ENCODE measurements around the gene RNF5.

The RNF5 gene

DNA sequence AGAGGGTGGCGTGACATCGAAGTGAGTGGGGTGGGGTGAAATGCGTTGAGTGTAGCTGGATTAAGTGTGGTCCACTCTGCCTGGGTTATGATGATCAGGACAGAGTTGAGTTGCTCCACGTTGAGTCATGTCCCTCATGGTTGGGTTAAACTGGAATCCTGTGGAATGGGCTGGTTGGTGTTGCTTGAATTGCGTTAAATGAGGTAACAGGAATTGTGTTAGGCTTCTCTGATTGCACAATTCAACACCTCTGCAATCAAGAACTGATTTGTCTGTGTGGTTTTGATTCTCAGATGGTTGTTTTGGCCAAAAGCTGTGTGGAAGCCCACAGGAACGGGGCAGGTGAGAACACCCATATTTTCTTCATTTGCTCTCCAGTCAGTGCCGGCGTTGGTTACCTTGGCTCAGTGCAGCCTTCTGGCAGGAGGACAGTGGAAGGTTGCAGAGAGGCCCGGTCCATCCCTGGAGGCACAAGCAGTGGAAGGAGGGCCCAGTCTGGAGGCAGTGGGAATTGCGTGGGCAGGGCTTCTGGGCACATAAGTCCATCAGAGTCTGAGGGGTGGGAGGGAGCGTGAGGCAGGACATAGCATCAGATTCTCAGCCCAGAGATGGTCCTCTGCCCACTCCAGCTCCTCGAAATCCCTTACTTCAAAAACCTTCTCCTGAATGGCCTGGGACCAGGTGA, 34.0 kb downstream of the RNF5 start:
- DNase-seq, result no peak

DNA sequence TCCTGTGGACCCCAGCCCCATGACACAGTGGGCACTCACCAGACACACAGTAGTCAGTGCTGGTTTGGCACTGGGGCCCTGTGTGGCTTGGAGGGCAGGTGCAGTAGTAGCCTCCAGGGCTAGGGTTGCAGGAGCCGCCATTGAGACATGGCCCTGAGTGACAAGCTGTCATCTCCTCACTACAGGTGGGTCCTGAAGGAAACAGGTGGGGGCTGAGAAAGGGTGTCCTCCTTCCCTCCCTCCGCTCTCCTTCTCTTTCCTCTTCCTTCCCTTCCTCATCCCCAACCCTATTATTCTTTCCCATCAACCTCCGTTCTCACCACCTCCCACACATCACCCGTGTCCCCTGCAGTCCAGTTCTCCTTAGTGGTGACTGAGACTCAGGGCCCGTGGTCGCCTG, 35.4 kb downstream of the RNF5 start:
- DNase-seq, result no peak

DNA sequence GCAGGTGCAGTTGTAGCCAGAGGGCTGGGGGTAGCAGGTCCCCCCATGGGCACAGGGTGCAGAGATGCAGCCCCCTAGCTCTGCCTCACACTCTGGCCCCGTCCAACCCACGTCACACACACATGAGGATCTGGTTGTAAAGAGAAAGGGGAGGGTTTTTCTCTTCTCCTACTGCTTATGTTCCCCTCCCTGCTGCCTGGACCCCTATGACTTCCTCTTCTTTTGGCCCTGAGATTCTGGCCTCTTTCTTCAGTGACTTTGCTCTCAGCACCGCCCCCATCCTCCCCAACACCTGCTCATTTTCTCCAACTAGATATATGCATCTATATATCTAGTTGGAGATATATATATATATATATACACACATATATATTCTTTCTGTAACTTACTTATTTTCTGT, 35.9 kb downstream of the RNF5 start:
- DNase-seq, result no peak

DNA sequence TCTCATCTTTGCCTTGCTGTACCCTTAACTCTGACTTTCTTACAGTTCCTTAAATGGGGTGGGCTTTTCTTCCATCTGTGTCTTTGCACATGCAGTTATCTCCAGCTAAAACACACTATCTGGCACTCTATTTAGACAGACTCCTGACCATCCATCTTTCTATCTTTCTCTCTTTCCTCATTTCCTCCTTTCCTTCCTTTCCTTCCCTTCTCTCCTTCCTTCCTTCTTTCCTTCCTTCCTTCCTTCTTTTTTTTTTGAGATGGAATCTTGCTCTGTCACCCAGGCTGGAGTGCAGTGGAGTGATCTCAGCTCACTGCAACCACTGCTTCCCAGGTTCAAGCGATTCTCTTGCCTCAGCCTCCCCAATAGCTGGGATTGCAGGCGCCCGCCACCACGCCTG, 37.4 kb downstream of the RNF5 start:
- no peak for DNase-seq

DNA sequence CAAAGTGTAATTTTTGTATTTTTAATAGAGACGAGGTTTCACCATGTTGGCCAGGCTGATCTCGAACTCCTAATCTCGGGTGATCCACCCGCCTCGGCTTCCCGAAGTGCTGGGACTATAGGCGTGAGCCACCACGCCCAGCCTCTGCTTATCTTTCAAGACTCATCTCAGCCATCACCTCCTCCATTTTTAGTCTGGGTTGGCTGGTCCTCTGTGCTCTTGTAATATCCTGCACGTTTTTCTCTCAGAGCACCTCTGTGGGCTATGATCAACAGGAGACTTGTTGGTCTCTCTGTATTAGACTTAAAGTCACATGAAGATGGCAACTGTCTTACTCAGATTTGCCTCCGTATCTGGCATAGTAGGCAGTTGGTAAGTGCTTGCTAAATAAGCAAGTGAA, 38.1 kb downstream of the RNF5 start:
- no peak for DNase-seq

DNA sequence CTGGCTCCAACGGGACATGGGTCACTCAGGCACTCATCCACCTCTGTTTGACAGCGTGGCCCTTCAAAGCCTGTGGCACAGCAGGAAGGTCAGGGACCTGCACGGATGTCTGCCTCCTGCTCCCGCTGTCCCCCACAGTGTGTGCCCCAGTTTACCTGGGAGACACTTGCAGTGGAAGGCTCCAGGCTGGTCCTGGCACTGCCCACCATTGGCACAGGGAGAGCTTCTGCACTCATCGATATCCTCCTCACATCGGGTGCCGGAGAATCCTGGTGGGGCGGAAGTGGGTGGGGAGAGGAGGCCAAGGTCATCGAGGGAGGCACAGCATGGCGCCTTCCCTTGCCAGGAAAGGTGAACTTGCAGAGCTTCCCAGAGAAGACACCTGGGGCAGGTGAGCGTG, 38.8 kb downstream of the RNF5 start:
- DNase-seq, result no peak

DNA sequence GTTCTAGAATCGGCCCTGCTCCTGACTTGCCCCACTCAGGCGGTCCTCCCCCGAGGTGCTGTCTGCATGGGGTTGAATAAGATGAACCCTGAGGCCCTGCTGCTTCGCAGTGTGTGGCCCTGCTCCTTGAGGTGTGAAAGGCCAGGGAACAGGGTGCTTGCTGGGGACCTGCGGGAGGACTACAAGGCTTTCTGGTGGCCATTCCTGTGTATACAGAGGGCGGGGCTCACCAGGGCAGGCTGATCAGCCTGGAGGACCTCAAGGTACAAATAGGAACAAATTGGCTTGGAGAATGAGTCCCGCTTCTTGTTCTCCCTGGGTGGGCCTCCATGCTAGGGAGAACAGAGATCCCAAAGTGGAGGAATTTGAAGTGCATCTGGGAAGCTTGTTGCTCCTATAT, 40.0 kb downstream of the RNF5 start:
- DNase-seq, result no peak

DNA sequence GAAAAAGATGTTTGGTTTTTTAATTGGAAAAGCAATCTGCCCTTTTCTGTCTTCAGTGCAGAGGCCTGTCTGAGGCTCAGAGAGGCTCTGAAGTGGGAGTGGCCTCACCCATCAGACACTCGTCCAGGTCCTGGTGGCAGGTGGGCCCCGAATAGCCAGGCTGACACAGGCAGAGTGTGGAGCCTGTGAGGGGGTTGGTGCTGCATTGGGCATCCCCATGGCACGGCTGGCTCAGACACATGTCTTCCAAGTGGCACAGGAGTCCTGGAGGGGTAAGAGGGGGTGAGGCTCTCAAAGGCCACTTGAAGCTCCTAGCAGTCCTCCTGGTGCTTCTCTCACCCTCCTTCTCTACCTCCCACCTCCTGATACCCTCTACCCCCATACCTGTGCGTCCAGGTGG, 41.8 kb downstream of the RNF5 start:
- no peak for DNase-seq

DNA sequence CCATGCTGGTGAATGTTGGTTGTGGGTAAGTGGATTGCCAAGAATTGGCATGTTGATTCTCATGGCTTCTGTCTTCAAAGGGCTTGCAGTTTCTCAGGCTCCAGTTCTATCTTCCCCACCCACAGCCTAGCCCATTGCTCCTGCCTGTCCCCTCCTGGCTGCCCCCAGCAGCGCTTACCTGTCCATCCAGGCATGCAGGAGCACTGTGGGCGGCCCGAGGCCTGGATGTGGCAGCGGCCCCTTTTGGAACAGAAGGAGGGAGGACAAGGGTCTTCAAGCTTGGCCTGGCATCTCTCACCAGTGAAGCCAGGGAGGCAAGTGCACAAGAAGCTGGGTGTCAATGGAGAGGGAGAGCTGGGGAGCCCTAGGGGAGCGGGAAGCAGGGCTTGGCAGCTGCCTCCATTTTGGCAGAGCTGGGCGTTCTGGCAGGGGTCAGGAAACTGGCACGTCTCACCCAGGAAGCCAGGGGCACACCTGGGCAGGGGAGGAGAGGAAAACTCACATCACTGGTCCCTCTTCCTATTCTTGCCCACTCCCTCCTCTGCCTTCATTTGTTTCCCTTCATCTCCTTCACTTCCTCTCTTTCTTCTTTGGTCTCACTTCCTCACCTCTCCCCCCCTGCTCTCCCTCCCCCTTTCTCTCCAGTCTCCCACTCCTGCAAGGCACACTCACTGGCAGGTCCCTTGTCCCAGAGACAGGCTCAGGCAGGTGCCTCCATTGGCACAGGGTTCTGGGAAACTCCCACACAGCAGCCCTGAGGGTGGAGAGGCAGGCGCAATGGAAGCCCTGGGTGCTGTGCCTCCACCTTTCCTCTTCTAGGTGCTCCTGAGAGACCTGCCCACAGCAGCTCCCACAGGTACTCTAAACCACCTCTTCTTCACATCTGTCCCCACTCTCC, 44.4 kb downstream of the RNF5 start:
- DNase-seq, result no peak

DNA sequence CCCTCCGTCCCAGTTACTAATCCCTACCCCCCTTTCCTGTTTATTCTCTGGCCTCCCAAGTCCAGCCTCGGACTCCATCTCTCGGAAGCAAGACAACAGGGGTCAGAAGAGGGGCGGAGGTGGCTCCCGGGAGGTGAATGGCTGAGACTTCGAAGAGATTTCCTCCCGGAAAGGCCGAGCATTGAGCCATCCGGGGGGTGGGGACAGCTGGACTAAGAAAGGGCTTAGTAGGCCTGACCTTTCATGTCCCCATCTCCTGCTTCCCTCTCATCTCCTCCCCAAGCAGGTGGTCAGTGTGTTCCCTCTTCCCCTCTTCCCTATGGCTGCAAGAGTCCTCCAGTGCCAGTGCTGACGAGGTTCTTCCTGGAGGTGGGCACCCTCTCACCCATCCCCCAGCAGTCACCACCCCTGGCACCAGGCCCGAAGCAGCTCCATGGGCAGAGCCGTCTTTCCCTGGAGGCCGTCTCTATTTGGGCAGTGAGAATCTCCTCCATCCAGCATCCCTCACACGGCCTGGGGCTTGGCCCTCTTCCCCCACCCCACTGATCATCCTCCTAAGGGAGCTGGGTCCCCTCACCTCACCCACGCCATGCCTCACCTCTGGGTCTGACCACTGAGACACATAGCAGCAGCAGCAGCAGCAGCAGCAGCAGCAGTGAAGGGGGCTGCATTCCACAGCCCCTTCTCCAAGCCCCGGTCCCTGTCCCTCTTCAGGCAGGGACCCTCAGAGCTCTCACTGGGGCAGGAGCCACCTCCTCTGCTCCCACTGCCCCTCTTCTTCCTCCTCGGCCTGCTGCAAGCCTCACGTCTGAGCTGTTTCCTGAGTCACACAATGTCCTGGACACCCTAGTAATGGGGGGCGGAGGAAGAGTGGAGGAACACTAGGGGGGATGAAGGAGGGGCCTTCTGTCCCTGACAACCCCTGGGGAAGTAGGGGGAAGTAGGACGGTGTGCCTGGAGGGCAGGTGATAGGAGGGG, 45.3 kb downstream of the RNF5 start, which contains the start of gene NOTCH4:
NOTCH4 (minus strand) TSS at position 810 of the 978 bp plus-strand sequence; CDS start at position 671, 139 bp downstream.
- DNase-seq, result no peak

DNA sequence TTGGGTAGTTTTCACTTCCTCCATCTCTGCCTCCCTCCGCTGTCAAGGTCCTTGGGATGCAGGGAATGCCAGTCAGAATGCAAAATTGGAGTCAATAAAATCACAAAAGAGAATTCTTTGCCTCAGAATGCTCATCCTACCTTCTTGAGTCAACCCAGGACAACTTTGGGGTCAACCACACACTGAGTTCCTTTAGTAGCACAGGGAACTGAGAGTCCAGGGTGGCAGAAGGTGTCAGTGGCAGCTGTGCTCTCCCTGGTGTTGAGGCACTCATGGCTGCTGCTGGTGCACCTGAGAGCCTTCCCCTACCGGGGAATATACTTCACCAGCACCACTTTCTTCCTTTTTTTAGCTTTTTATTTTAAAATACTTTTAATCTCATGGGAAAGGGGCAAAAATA, 46.5 kb downstream of the RNF5 start:
- DNase-seq, result no peak

DNA sequence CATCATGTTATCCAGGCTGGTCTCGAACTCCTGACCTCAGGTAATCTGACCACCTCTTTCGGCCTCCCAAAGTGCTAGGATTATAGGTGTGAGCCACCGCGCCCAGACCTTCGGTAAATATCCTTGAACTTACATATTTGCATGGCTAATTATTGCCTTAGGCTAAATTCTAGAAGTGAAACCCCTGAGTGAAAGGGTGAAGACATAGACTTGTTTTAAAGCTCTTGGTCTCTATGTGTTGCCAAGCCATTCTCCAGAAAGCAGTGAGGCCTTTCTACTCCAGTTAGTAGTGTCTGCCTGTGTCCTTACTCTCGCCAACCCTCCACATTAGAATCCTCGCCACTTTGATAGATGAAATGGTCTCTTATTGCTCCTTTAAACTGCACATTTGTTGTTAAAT, 48.2 kb downstream of the RNF5 start:
- no peak for DNase-seq

Measured in activated CD4-positive, alpha-beta T cell treated with anti-CD3 and anti-CD28 coated beads, Interleukin-10, Interleukin-2, amounts not matched to agents 100 ng/mL and 50 ng/mL, durations not matched to agents 16 hours and 8 hours (primary cell).